Liver (tissue), 9 donors: ENCODE measurements around the gene LLGL2. TPM values are rescaled to one million over a fixed set of nuclear protein-coding genes. Genes with fewer than 3 reads are reported as not detected.
A peak's percentile ranks its signal among the peaks of the same experiment; 100 is the strongest.

Source experiments
- DNase-seq: peaks from one replicate; pipeline ENCODE4 v3.0.0-alpha.2; 2017; ENCODE audit warnings: low spot score
- H3K27ac ChIP-seq, 2 donors: one replicate each; pipeline ENCODE4 v1.7.0; 2013; ENCODE audit warnings: inconsistent platforms in 2 of 2, low read length in 2 of 2, control low read depth in 1 of 2, low read depth in 1 of 2, mild to moderate bottlenecking in 1 of 2
- H3K27me3 ChIP-seq, 4 donors: one replicate each; pipeline versions ENCODE4 v1.6.1 to v1.7.0; 2013; ENCODE audit warnings: low read length in 3 of 4, inconsistent platforms in 1 of 4, mild to moderate bottlenecking in 1 of 4, moderate library complexity in 1 of 4; ENCODE audit not compliant: control insufficient read depth in 4 of 4, insufficient read depth in 4 of 4
- H3K36me3 ChIP-seq, 4 donors: one replicate each; pipeline versions ENCODE4 v1.6.1 to v1.7.0; 2013; ENCODE audit warnings: low read length in 3 of 4, mild to moderate bottlenecking in 3 of 4, low read depth in 1 of 4, moderate library complexity in 1 of 4; ENCODE audit not compliant: control insufficient read depth in 4 of 4, insufficient read depth in 3 of 4
- H3K4me1 ChIP-seq, 4 donors: one replicate each; pipeline versions ENCODE4 v1.6.1 to v1.7.0; 2013; ENCODE audit warnings: low read length in 3 of 4, mild to moderate bottlenecking in 3 of 4, moderate library complexity in 1 of 4; ENCODE audit not compliant: control insufficient read depth in 4 of 4, insufficient read depth in 4 of 4
- H3K4me3 ChIP-seq, 3 donors: one replicate each; pipeline versions ENCODE4 v1.6.1 to v1.7.0; 2013; ENCODE audit warnings: low read length in 3 of 3, control low read depth in 1 of 3, low read depth in 1 of 3, mild to moderate bottlenecking in 1 of 3
- H3K9ac ChIP-seq, 2 donors: one replicate each; pipeline ENCODE4 v1.7.0; 2013; ENCODE audit warnings: low read length in 2 of 2, mild to moderate bottlenecking in 2 of 2, moderate library complexity in 2 of 2, control low read depth in 1 of 2, low read depth in 1 of 2
- H3K9me3 ChIP-seq, 4 donors: one replicate each; pipeline versions ENCODE4 v1.6.1 to v1.7.0; 2013; ENCODE audit warnings: low read length in 3 of 4; ENCODE audit not compliant: control insufficient read depth in 4 of 4
- ATF3 ChIP-seq: IDR thresholded peaks from 2 replicates; pipeline ENCODE4 v1.6.1; 2016; ENCODE audit warnings: antibody characterized with exemption
- EGR1 ChIP-seq, 2 donors: IDR thresholded peaks; 2 replicates each; pipeline ENCODE4 v1.6.1; 2016 to 2018; ENCODE audit warnings: antibody characterized with exemption in 2 of 2, low read depth in 2 of 2
- FOXA1 ChIP-seq: IDR thresholded peaks from 2 replicates; pipeline ENCODE4 v1.6.1; 2016; ENCODE audit warnings: antibody characterized with exemption
- FOXA2 ChIP-seq: IDR thresholded peaks from 2 replicates; pipeline ENCODE4 v1.6.1; 2016; ENCODE audit warnings: antibody characterized with exemption
- GABPA ChIP-seq, 2 donors: IDR thresholded peaks in 1 of 2; conservative IDR thresholded peaks in 1 of 2; 2 replicates each; pipeline ENCODE4 v1.6.1; 2016; ENCODE audit warnings: antibody characterized with exemption in 2 of 2, mild to moderate bottlenecking in 1 of 2, moderate library complexity in 1 of 2
- HNF4G ChIP-seq: IDR thresholded peaks from 2 replicates; pipeline ENCODE4 v1.6.1; 2016; ENCODE audit warnings: antibody characterized with exemption
- MAX ChIP-seq: IDR thresholded peaks from 2 replicates; pipeline ENCODE4 v1.6.1; 2016; ENCODE audit warnings: antibody characterized with exemption
- NR2F2 ChIP-seq: IDR thresholded peaks from 2 replicates; pipeline ENCODE4 v1.6.1; 2016; ENCODE audit warnings: antibody characterized with exemption
- RAD21 ChIP-seq, 2 donors: IDR thresholded peaks; 2 replicates each; pipeline ENCODE4 v1.6.1; 2016; ENCODE audit warnings: antibody characterized with exemption in 2 of 2, mild to moderate bottlenecking in 2 of 2
- RXRA ChIP-seq, 2 donors: IDR thresholded peaks; 2 replicates each; pipeline ENCODE4 v1.6.1; 2017 to 2018; ENCODE audit warnings: antibody characterized with exemption in 2 of 2, mild to moderate bottlenecking in 1 of 2
- SP1 ChIP-seq: IDR thresholded peaks from 2 replicates; pipeline ENCODE4 v1.6.1; 2018; ENCODE audit warnings: antibody characterized with exemption, mild to moderate bottlenecking
- ZBTB33 ChIP-seq: IDR thresholded peaks from 2 replicates; pipeline ENCODE4 v1.6.1; 2016; ENCODE audit warnings: antibody characterized with exemption
- WGBS: extraction: QIAGEN DNeasy Blood & Tissue Kit; methylation state at CpG from one replicate; pipeline ENCODE4 v1.1.7; 2013; 5-methylcytosine and 5-hydroxymethylcytosine counted together
- polyA plus RNA-seq, 2 donors: library from polyadenylated mRNA; stranded (reverse) in 1 of 2; unstranded in 1 of 2; fragments of 200-250 nt in 1 of 2; fragments of >200 nt in 1 of 2; fragmentation: Nextera tagmentation in 1 of 2; extraction: Ambion mirVana in 1 of 2; gene quantifications; one replicate each; pipeline versions ENCODE4 v1.2.1 to v1.2.3, GENCODE V29; 2013 to 2015
- total RNA-seq, 2 donors: library from RNA; depleted of rRNA; stranded (reverse); fragments of >200 nt; gene quantifications; one replicate each; pipeline ENCODE4 v1.2.3, GENCODE V29; 2014
- TF ChIP-seq, protein P1 (sequence below): IDR thresholded peaks from 2 replicates; pipeline ENCODE4 v1.6.1; 2016; ENCODE audit warnings: antibody characterized with exemption, mild to moderate bottlenecking
- TF ChIP-seq, protein P2 (sequence below): fragments of 150-350 bp; IDR thresholded peaks from 2 replicates; pipeline ENCODE4 v1.5.1; 2017; ENCODE audit warnings: improper control_type of control experiment, low read depth, low read length; ENCODE audit not compliant: missing input control
- donor health status: healthy.
- donor health status: healthy.
- donor health status: healthy.
- donor health status: healthy.
- donor health status: healthy.

Gene LLGL2
- total and polyA plus RNA-seq, 4 donors, result 23.2 to 69.6 (median 38.5) TPM

DNA sequence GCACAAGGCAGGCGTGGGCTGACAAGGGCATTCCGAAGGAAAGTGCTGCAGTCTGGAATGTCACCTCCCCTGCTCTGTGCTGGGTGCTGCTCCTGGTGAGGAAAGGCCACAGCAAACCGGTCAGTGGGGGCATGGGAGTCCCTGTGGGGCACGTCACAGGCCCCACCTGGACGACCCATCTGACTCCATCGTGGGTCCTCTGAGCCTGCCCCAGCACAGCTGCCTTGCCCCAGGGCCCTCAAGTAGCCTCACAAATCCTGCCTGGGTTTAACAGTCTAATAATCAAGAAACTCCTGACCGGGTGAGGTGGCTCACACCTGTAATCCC lies 59.3 kb downstream of the LLGL2 start:
- no peak for DNase-seq
- H3K27ac ChIP-seq, result no peak overlapping the region
- 94% methylated on average over 7 of the region's 7 CpGs for WGBS
- H3K4me3 ChIP-seq, result no peak overlapping the region
- no peaks in the 10 kb centered on the region for H3K27me3 ChIP-seq
- TF ChIP-seq, protein P1, sequence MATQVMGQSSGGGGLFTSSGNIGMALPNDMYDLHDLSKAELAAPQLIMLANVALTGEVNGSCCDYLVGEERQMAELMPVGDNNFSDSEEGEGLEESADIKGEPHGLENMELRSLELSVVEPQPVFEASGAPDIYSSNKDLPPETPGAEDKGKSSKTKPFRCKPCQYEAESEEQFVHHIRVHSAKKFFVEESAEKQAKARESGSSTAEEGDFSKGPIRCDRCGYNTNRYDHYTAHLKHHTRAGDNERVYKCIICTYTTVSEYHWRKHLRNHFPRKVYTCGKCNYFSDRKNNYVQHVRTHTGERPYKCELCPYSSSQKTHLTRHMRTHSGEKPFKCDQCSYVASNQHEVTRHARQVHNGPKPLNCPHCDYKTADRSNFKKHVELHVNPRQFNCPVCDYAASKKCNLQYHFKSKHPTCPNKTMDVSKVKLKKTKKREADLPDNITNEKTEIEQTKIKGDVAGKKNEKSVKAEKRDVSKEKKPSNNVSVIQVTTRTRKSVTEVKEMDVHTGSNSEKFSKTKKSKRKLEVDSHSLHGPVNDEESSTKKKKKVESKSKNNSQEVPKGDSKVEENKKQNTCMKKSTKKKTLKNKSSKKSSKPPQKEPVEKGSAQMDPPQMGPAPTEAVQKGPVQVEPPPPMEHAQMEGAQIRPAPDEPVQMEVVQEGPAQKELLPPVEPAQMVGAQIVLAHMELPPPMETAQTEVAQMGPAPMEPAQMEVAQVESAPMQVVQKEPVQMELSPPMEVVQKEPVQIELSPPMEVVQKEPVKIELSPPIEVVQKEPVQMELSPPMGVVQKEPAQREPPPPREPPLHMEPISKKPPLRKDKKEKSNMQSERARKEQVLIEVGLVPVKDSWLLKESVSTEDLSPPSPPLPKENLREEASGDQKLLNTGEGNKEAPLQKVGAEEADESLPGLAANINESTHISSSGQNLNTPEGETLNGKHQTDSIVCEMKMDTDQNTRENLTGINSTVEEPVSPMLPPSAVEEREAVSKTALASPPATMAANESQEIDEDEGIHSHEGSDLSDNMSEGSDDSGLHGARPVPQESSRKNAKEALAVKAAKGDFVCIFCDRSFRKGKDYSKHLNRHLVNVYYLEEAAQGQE, result no peak
- TF ChIP-seq ATF3 (no peak), FOXA1 (no peak), FOXA2 (no peak), GABPA (IDR thresholded peaks at IDR 0.05 in 1 of 2, conservative IDR thresholded peaks at IDR 0.05 in 1 of 2) (no peak), EGR1 (IDR thresholded peaks at IDR 0.05; ENCODE audit: low read depth in 2 of 2) (no peak), NR2F2 (no peak), MAX (no peak), SP1 (no peak), HNF4G (no peak)
- TF ChIP-seq, protein P2, sequence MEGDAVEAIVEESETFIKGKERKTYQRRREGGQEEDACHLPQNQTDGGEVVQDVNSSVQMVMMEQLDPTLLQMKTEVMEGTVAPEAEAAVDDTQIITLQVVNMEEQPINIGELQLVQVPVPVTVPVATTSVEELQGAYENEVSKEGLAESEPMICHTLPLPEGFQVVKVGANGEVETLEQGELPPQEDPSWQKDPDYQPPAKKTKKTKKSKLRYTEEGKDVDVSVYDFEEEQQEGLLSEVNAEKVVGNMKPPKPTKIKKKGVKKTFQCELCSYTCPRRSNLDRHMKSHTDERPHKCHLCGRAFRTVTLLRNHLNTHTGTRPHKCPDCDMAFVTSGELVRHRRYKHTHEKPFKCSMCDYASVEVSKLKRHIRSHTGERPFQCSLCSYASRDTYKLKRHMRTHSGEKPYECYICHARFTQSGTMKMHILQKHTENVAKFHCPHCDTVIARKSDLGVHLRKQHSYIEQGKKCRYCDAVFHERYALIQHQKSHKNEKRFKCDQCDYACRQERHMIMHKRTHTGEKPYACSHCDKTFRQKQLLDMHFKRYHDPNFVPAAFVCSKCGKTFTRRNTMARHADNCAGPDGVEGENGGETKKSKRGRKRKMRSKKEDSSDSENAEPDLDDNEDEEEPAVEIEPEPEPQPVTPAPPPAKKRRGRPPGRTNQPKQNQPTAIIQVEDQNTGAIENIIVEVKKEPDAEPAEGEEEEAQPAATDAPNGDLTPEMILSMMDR, result no peak
- H3K9me3 ChIP-seq, result no peaks in the 10 kb centered on the region
- no peak overlapping the region for H3K9ac ChIP-seq
- peaks cover 0 to 7% (median 4%) of the 10 kb centered on the region in 4 donors for H3K4me1 ChIP-seq
- H3K36me3 ChIP-seq, result no peaks in the 10 kb centered on the region

DNA sequence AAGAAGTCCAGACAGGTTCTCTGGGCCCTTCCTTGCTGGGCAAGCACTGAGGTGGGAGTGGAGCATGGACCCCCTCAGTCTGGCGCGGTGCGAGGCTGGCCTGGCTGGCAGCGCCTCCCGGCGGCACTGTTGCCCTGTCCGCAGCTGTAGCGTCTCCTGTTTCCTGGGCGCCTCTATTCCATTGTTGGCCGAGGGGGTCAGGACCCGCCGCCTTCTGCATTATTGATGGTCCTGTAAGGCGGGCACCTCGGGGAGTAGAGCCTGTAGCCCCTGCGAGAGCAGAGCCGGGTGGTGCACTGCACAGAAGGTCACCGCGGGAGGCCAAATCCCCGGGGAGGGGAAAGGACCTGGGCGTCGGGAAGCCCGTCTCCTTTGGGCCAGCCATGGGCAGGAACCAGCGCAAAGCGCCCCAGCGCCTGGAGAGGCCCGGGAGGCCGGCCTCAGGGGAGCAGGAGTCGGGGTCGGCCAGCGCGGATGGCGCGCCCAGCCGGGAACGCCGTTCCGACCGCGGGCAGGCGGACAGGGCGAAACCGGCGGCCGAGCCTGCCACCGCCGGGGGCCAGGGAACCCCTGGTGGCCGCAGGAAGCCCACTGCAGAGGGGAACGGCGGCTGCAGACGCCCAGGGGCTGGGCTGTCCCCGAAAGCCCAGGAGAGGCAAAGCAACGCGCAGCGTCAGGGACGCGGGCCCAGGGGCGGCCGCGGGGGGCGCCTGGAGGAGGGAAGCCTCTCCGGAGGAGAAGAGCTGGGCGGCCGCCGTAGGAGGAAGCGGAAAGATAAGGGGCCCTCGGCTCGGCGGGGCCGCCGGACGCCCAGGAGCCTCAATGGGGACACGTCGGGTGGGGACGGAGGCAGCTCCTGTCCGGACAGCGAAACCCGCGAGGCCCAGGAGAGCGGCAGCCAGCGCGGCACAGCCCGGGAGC lies 62.4 kb downstream of the LLGL2 start, which contains the start of gene MYO15B:
Gene MYO15B (plus strand): TSS at position 126 of the 921 bp plus-strand sequence. CDS start 258 bp downstream, at position 384.
- DNase-seq, result peak; percentile 63
- Histone ChIP-seq H3K4me1 (peaks cover 3 to 13% (median 8%) of the 10 kb centered on the region in 4 donors), H3K27me3 (no peaks in the 10 kb centered on the region), H3K36me3 (peaks cover 0 to 1% (median 0%) of the 10 kb centered on the region in 4 donors), H3K9ac (peak within 1 kb of the TSS in 1 of 2 donors; percentile 38), H3K9me3 (no peaks in the 10 kb centered on the region), H3K4me3 (peak within 1 kb of the TSS in 2 of 3 donors; percentile 47 to 60), H3K27ac (peak within 1 kb of the TSS; percentile 86 to 90)
- TF ChIP-seq, protein P2, result peak; percentile 18
- TF ChIP-seq RAD21 (IDR thresholded peaks at IDR 0.05) (peak in 1 of 2 donors; percentile 35), ZBTB33 (no peak), RXRA (IDR thresholded peaks at IDR 0.05) (no peak), GABPA (IDR thresholded peaks at IDR 0.05 in 1 of 2, conservative IDR thresholded peaks at IDR 0.05 in 1 of 2) (no peak)
- 39% methylated on average over 82 of the region's 82 CpGs for WGBS
